Measurements from ENCODE around the gene OR7A10.

Gene OR7A10

DNA sequence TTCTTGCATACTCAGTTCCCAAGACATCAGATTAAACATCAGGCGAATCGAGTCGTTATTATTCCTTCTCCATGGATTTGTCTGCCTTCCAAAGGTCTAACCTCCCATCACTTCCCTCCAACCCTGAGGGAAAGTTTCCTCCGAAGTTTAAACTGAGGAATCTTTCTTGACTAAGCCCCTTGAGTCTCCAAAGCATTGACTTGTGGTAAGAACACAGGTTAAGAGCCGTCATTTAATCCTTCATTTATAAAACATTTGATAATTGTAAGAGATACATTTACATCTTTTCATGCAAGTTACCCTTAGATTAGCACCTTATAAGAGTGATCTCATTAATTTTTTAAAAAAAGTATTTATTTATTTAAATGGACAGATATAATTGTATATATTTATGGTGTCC, at the start of gene OR7A10:
OR7A10 (minus strand) TSS at position 101 of the 400 bp plus-strand sequence. CDS start 7,045 bp downstream, outside the sequence.
- no peak for DNase-seq (ENCODE audit: low read depth in 3 of 3, low spot score in 1 of 3)

DNA sequence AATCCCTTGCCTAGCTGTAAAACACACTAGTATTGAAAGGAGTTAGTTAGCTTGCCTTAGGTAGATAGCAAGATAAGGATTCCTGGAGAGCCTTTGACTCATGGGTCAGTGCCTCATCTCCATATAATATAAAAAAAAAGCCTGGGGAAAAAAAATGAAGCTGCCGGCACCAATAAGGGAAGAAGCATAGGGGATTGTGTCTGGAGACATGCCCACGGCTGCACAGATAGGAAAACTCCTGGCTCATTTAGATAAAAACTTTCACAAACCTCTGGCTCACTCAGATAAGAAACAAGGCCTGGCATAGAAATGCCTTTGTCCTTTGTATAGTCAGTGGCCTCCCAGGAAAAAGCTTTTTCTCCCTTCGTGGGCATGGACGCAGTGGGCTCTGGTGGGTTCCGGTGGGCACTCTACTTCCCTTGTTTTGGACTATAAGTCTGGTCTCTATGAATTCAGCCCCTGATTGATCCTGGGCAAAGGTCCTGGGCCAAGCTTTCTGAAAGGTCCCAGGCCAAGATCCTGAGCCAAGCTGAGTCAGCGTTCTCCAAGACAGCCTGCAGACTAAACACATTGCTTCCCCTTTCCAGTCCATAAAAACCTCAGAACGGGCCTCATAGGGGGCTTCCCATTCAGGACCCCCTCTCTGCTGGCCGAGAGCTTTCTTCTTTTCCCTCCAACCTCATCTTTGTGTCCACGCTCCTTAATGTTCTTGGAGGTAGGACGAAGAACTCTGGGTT, 42.1 kb upstream of the OR7A10 start:
- DNase-seq (ENCODE audit: low read depth in 3 of 3, low spot score in 1 of 3) = no peak

DNA sequence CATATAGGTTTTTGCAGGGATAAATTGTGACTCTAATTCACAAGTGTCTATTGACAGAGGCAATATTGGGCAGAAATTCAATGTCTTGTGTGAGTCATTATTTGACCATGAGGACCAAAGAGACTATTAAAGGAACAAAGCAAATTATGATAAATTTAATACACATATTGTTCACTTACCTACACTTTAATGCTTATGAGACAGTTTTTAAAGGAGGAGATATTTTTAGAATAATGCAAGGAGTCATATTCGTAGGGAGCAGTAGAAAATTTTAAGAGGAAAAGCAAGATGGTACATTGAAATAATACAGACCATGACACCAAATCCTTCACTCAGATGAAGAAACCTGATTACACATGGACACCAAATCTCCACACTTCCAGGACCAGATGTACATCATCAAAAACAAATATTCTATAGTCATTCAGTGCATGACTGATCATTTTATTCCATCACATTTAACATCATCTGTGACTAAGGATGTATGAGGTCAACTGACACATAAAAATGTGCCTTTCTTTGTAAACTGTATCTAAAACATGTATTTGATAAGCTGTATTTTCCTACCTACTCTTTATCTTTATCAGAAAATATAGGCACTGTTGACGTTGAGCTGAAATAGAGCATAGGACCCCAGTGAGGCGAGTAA, 41.4 kb upstream of the OR7A10 start:
- no peak for DNase-seq (ENCODE audit: low read depth in 3 of 3, low spot score in 1 of 3)

- DNase-seq (ENCODE audit: low read depth in 3 of 3, low spot score in 1 of 3) = no peak
These were observed 37.3 kb upstream of the OR7A10 start, which contains the start of gene OR7A17 for GRCh38 chr19:14886032-14886431. Gene OR7A17, minus strand, starts transcription at chr19:14886132. Its CDS starts 4,777 bp downstream, at chr19:14881355.

GRCh38 chr19:14871619-14872230, 23.0 kb upstream of the OR7A10 start:
- no peak for DNase-seq (ENCODE audit: low read depth in 3 of 3, low spot score in 1 of 3)

DNA sequence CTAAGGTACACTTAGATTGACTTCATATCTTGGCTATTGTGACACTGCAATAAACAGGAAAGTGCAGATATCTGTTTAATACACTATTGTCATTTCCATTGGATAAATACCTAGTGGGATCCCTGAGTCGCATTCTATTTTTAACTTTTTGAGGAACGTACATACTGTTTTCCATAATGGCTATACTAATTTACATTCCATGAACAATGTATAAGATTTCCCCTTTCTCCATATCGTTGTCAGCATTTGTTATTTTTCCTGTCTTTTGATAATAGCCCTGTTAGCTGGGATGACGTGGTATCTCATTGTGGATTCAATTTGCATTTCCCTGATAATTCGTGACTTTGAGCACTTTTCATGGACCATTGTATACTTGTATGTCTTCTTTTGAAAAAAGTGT, 19.8 kb upstream of the OR7A10 start:
- no peak for DNase-seq (ENCODE audit: low read depth in 3 of 3, low spot score in 1 of 3)

DNA sequence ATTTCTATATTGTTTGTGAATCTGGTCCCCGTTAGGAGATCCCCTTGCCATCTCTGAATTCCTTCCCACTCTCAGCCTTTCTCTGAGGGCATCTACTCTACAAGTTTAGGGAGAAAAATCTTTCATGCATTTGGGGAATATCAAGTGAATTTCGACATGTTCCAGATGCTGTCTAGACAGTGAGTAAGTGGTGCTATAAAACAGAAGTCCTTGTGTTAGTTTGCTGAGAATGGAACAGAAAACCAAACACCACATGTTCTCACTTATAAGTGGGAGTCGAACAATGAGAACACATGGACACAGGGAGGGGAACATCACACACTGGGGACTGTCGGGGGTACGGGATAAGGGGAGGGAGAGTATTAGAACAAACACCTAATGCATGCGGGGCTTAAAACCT, 5.1 kb downstream of the OR7A10 start:
- no peak for DNase-seq (ENCODE audit: low read depth in 3 of 3, low spot score in 1 of 3)

DNA sequence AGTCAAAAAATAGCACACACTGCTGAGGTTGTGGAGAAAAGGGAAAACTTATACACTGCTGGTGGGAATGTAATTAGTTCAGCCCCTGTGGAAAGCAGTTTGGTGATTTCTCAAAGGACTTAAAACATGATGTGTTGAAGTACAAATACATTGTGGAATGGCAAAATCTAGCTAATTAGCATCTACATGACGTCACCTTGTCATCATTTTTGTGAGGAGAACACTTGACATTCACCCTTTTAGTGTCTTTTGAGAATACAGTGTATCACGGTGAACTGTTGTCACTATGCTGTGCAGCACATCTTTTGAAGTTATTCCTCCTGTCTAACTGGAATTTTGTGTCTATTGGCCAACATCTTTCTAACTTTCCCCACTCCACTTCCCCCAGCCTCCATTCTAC, 5.6 kb downstream of the OR7A10 start:
- DNase-seq (ENCODE audit: low read depth in 3 of 3, low spot score in 1 of 3) = no peak

- no peak for DNase-seq (ENCODE audit: low read depth in 3 of 3, low spot score in 1 of 3)
These were observed 8.5 kb downstream of the OR7A10 start for GRCh38 chr19:14840206-14840605.

GRCh38 chr19:14837391-14837790, 11.3 kb downstream of the OR7A10 start:
- DNase-seq (ENCODE audit: low read depth in 3 of 3, low spot score in 1 of 3) = no peak

DNA sequence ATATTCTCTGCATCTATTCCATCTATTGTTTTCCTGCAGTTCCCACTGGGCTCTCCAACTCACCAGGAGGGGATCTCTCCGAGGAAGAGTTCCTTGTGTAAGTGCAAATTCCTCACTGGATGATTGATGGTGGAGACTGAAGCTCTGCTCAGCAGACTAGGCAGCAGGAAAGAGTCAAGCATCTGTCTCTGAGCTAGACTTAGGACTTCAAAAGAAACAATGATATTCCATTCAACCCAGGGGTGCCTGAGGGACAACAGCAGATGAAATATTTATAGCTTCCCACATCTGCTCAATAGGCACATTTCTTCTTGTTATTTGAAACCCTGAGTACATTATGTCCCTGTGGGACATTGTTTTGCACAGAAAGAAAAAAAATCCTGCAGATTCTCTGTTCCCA, 13.7 kb downstream of the OR7A10 start, which contains the start of the genes OR7A5 and OR7C1:
OR7A5 (minus strand) TSS at position 175 of the 400 bp plus-strand sequence. CDS start 6,944 bp downstream, outside the sequence.
OR7C1 (minus strand) TSS at position 175 of the 400 bp plus-strand sequence. CDS start 35,049 bp downstream, outside the sequence.
- DNase-seq (ENCODE audit: low read depth in 3 of 3, low spot score in 1 of 3) = no peak

GRCh38 chr19:14830702-14831101, 18.0 kb downstream of the OR7A10 start:
- DNase-seq (ENCODE audit: low read depth in 3 of 3, low spot score in 1 of 3) = no peak

DNA sequence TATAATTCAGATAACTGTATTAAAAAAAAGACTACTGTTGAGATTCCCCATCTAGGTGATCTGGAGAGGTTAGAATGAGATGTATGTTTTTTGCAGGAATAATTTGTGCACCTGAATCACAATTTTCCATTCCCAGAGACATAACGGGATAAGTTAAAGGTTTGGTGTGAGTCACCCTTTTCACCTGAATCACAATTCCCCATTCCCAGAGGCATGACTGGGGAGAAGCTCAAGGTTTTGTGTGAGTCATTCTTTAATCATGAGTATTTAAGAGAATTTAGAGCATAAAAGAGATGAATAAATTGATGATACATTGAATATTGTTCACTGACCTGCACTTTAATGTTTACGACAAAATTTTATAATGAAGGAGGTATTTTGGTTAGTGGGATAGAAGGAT, 22.7 kb downstream of the OR7A10 start:
- DNase-seq (ENCODE audit: low read depth in 3 of 3, low spot score in 1 of 3) = no peak

DNA sequence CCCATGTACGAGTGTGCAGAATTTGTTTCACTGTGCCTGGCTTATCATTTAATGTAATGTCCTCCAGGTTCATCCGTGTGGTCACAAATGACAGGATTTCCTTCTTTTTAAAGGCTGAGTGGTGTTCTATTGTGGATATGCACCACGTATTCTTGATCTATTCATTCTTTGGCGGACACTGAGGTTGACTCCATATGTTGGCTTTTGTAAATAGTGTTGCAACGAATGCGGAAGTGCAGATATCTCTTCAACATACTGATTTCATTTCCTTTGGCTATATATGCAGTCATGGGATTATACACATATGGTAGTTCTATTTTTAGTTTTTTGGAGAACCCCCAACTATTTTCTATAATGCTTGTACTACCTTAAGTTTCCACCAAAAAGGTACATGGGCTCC, 26.8 kb downstream of the OR7A10 start:
- no peak for DNase-seq (ENCODE audit: low read depth in 3 of 3, low spot score in 1 of 3)

GRCh38 chr19:14818588-14818987, 30.1 kb downstream of the OR7A10 start:
- DNase-seq (ENCODE audit: low read depth in 3 of 3, low spot score in 1 of 3) = no peak

GRCh38 chr19:14817052-14817451, 31.7 kb downstream of the OR7A10 start:
- no peak for DNase-seq (ENCODE audit: low read depth in 3 of 3, low spot score in 1 of 3)

DNA sequence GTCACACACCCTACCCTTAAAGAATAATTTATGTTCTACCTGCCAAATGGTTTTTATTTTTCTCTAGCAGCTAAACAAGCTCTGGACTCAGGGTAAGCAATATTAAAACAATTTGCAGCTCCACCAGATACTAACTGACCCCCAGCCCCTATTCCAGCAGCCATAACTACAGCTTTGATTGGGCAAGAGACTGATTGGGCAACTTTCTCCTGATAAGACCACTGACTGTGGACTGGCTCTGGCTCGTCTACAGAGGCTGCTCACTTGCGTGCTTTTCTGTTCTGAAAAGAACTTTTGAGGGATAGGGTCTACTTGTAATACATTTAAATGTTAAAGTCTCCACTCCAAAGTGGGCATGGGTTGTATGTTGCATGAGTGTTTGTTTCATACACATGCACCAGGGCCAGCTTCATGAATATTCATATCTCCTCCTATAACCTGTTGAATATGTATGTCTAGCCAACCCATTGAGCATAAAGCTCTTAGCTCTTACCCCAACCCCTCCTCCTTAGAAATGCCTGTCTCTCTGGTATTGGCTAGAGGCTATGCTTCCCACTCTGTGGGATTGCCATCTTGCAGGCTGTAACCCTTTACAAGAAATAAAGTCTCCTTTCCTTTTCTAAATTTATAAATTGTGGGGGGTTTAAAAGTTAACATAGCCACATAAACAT, 33.6 kb downstream of the OR7A10 start:
- DNase-seq (ENCODE audit: low read depth in 3 of 3, low spot score in 1 of 3) = no peak

GRCh38 chr19:14809272-14810057, 39.3 kb downstream of the OR7A10 start:
- DNase-seq (ENCODE audit: low read depth in 3 of 3, low spot score in 1 of 3) = no peak

GRCh38 chr19:14804765-14805164, 44.0 kb downstream of the OR7A10 start:
- no peak for DNase-seq (ENCODE audit: low read depth in 3 of 3, low spot score in 1 of 3)

DNA sequence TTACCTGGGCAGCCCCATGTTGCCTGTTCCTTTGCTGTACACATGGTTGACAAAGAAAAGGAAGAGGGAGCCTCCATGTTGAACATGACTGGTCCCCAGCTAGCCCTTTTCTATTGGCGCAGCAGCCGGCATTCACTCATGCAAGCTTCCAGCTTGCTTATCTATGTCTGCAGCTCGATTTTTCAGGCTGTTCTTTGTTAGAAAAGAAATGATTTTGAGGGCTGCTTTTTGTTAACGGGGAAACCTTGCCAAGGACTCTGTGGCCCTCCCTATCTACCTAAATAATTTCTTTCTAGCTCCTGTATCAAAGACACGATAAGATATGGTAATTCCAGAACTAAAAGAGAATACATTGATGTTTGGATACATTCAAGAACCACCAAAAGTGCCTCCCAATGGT, 50.0 kb downstream of the OR7A10 start:
- DNase-seq (ENCODE audit: low read depth in 3 of 3, low spot score in 1 of 3) = no peak

DNA sequence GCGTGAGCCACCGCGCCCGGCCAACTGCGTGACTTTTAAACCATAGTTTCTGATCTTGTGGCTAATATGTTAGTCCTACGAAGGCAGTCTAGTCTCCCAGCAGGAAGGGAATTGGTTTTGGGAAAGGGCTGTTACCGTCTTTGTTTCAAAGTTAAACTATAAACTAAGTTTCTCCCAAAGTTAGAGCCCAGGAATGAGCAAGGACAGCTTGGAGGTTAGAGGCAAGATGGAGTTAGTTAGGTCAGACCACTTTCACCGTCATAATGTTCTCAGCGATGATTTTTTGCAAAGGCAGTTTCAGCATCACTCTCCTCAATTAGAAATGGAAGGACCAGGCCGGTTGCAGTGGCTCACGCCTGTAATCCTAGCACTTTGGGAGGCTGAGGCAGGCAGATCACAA, 52.7 kb downstream of the OR7A10 start:
- DNase-seq (ENCODE audit: low read depth in 3 of 3, low spot score in 1 of 3) = no peak

Measured in stimulated activated CD4-positive, alpha-beta T cell treated with anti-CD3 and anti-CD28 coated beads, TNF-alpha, amount 100 ng/mL, for 1 hour (primary cell).